Tongue (tissue), 2 donors: ENCODE results near the gene MTNR1B. TPM values are rescaled to one million over a fixed set of nuclear protein-coding genes. Genes with fewer than 3 reads are reported as not detected.

Experiments
- DNase-seq: peaks from one replicate; pipeline ENCODE4 v3.0.0-alpha.2; 2015
- total RNA-seq: library from RNA; depleted of rRNA; stranded (reverse); fragments of >200 nt; gene quantifications from one replicate; pipeline ENCODE4 v1.2.3, GENCODE V29; 2014

The MTNR1B gene
- total RNA-seq, 1 donor from 2014 or later, result not detected

DNA sequence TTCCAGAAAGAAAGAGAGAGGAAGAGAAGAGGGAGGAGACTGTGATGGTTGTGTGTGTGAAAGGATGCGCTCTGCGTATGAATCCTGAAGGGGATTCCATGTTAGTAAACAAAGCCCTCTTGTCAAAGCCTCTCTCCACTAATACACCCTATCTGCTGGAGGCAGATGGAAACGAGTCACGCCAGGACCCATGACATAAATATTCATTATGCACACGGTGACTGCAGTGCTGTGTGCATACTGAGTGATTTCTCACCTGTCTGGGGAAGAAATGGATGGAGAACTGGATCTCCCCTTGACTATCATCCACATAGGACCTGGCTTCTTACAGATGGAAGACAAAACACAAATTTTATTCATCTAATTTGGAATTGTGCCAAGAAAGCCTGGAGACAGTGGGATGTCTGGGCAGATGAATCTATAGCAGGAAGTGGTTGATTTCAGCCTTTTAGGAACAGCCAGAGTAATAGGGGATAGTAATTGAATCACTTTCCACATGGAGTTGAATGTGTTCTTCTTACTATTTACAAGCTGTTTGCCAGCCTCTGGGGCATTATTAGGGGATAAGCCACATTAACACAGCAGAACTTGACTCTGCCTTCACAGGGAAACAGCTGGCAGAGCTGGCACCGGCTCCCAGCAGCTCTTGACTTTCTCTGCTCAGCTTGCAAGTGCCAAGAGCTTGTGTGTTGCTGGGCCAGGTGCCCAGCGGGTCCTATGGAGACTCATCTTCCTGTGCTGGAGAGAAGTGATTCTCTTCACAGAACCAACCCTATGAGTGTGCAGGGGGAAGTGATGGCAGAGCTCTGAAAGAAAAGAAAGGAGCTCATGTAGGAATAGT lies 9.0 kb downstream of the MTNR1B start:
- peak; percentile 97 for DNase-seq

DNA sequence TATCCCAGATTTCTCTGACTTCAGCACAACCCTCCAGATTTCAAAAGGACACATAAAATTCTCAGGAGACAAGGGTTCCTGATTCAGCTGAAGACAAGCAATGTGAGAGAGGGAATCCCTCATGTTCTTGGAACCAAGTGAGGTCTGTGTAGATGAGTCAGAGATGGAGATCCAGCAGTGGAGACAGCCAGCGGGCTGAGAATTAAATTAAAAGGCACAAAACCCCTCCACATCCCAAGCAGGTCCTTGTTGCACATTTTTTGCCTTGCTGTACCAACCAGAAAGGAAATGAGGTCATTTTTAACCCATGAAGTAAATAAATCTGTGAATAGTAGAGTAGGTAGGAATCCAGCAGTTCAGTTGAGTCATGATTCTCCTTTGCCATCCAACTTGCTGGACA lies 9.7 kb downstream of the MTNR1B start:
- DNase-seq, result no peak

GRCh38 chr11:92980312-92980711 lies 10.9 kb downstream of the MTNR1B start:
- no peak for DNase-seq

GRCh38 chr11:92981508-92982043 lies 12.1 kb downstream of the MTNR1B start:
- DNase-seq, result no peak

GRCh38 chr11:92986585-92986984 lies 17.1 kb downstream of the MTNR1B start:
- no peak for DNase-seq

DNA sequence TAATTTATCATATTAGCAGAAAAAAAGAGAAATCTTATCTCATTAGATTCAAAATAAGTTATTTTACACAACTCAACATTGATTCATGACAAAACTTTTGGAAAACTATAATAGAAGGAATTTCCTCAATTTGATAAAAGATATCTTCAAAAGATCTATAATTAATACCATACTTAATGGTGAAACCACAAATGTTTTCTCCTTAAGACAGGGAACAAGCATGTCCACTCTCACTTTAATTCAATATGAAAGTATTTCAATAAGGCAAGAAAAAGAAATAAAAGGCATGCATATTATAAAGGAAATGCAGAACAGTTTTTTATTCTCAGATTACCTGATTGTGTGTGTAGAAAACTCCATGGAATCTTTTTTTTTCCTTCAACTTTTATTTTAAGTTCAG lies 23.6 kb downstream of the MTNR1B start:
- DNase-seq, result no peak

DNA sequence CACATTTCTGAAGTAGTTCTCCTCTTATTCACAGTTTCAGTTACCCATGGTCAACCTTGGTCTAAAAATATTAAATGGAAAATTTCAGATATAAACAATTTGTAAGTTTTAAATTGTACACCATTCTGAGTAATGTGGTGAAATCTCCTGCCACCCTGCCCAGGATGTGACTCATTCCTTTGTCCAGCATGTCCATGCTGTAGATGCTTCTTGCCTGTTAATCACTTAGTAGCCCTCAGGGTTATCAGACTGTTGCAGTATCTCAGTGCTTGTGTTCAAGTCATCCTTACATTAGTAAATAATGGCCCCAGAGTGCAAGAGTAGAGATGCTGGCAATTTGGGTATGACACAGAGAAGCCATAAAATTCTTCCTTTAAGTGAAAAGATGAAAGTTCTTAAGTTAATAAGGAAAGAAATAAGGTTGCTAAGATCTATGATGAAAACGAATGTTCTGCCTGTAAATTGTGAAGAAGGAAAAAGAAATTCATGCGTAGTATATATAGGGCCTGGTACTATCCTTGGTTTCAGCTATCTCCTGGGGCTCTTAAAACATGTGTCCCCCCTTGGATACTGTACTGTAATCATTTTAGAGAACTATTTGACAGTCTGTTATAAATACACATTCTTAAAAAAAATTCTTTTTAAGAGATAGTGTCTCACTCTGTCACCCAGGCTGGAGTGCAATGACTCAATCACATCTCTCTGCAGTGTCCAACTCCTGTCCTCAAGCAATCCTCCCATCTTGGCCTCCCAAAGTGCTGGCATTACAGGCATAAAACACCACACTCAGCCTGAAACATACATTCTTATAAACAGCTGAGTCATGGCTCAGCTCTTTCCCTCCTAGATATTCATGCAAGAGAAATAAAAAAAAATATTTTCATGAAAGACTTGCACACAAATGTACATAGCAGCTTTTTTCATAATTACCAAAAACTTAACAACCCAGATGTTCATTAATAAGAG lies 31.3 kb downstream of the MTNR1B start:
- DNase-seq, result no peak

DNA sequence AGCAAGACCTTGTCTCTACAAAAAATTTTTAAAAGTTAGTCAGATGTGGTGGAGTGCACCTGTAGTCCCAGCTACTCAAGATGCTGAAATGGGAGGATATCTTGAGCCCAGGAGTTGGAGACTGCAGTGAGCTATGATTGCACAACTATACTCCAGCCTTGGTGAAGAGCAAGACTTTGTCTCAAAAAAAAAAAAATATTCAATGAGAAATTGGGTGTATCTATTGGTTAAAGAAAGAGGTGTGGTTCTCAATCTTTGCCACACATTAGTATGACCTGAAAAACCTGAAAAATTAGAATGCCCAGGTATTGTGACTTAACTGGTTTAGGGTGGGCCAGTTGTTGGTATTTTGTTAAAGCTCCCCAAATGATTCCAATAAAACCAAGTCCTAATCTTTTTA lies 32.4 kb downstream of the MTNR1B start:
- no peak for DNase-seq

DNA sequence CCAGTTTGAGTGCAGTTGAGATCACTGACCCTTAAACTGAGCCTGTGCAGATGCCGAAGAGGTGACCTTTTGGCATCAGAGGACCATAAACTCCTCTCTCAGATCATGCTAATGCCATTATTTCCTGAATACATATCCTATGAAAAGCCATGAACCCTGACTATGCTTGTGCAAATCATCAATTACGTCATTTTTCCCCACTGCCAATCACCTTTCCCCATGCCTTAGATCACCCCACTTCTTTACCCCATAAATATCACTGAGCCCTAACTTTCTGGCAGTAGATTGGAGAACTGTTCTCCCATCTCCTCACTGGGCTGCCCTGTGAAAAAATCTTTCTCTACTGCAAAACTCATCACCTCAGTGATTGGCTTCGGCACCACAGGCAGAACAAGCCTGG lies 32.9 kb downstream of the MTNR1B start:
- DNase-seq, result no peak

DNA sequence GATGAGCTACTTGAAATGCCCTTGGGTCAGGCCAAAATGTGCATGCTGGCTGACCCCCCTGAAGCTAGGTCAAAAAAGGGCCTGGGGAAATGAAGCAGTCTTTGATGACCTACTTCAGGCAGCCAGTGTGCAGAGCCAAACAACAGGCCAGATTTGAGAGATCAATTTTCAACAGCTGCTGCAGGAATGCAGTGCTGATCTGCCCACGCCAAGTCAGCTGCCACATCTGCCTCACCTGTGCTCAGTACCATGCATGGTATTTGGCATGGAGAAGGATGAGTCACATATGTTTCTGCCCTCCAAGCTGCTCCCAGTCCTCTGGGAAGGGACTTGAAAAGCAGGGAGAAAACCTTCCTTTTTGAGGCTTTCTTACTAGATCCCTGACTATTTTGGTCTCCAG lies 35.8 kb downstream of the MTNR1B start:
- peak; percentile 88 for DNase-seq

DNA sequence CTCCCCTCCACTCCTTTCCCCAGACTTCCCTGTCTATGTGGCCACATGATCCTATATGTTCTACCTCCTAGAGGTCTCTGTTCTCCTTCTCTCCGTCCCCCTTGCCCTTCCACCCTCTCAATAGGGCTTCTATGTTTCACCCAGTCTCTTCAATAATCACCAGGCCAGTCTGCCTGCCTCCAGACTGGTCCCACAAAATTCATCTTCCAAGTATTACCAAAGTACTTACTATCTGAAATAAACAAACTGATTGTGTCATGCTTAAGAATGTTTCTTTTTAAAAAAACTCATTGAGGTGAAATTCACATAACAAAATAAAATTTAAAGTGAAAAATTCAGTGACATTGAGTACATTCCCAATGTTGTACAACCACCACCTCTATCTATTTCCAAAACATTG lies 44.2 kb downstream of the MTNR1B start:
- no peak for DNase-seq

DNA sequence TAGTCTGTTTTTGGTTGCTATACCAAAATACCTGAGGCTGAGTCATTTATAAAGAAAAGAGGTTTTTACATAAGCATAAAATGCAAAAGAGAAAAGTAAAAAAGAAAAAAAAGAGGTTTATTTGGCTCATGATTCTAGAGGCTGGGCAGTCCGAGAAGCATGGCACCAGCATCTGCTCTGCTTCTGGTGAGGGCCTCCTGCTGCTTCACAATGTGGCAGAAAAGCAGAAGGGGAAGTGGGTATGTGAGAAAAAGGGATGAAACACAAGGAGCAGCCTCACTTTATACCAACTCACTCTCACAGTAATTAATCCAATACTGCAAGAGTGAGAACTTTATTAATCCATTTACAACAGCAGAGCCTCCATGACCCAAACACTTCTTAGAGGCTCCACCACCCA lies 47.1 kb downstream of the MTNR1B start:
- no peak for DNase-seq

DNA sequence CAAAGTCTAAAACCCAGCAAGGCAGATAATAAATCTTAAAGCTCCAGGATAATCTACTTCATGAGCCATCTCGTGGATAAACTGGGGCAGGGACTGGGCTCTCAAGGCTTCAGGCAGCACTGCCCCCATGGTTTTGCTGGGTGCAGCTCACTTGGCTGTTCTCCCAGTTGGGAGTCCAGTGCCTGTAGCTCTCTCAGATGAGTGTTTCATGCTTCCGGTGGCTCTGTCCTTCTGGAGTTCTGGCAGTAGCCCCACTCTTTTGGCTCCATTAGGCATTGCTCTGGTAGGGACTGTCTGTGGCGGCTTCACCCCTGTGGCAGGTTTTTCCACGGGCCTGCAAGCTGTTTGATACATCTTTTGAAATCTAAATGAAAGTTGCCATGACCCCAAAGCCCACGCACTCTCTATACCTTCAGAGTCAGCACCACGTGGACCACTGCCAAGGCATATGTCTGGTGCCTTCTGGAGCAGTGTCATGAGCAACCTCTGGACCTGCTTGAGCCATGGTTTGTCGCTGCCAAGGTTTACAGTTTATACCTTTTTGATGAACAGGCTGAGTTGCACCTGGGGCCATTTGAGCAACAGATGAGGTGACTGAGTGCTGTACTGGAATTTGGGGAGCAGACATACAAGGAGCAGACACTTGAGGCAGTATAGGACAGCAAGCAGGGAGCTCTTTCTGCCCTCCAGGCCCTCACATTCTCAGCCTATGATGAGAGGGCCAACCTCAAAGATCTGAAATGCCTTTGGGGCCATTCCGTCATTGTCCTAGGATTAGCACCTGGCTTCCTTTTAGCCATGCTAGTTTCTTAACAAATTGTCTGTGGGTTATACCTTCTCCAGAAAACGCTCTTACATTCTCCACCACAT lies 48.6 kb downstream of the MTNR1B start:
- no peak for DNase-seq

DNA sequence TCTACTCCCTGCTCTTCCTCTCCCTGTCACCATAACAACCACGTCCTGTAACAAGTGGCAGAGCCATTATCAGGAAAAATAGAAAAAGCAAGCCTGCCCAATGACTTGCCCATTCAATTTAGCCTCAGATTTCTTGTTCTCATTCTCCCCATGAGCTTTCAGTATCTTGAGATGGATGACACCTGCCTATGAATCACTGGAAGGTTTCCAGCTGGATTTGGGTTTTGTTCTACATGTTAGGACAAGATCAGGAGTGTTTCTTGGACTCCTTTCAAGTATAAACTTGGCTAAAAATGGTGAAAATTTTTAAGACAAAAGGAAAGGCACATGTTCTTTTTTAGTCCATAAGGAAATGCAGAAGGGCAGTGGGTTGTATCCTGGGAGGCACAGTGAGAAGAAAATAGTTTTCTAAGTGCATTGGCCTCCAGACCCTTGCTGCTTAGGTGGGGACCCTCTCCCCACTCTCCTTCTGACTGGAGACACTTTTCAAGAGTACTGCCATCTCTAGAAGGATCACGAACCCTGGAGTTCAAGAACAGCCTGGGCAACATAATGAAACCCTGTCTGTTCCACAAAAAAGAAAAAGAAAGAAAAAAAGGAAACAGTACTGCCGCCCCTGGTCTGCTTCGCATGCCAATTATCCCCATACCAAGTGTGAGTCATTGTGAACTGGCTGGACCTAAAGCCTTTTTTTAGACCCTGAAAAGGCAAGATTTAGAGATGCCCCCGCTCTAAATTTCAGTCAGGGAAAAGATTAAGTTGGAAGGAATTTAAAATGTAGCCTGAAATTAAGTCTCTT lies 51.0 kb downstream of the MTNR1B start:
- DNase-seq, result peak; percentile 64

DNA sequence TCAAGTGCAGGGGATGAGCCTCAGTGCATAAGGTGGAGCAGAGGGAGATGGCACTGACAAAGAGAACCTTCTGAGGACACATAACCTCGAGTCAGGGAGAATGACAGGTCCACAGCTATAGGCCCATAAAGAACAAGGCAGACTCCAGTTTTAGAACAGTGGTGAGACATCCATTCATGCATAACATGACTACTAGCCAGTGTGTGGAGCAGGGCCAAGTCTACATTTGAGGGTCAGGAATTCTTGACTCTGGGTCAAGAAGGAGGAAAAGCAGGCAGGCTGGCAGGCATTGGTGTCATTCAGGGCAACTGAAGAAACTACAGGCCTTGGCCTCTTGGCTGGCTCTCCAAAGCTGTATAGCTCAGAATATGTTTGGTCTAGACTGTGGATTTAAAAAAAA lies 54.9 kb downstream of the MTNR1B start:
- no peak for DNase-seq

GRCh38 chr11:93025558-93026255 lies 56.3 kb downstream of the MTNR1B start:
- no peak for DNase-seq

- DNase-seq, result no peak
Measured at GRCh38 chr11:93028960-93029522, 59.6 kb downstream of the MTNR1B start.

GRCh38 chr11:93031386-93031785 lies 61.9 kb downstream of the MTNR1B start:
- DNase-seq, result no peak
